Measurements from ENCODE around the gene OR2F2. TPM values are rescaled to one million over a fixed set of nuclear protein-coding genes. Genes with fewer than 3 reads are reported as not detected.

The OR2F2 gene
- polyA plus RNA-seq, 1 of the 3 experiments (the other 2 are of a cell fraction), result 0.07 TPM

DNA sequence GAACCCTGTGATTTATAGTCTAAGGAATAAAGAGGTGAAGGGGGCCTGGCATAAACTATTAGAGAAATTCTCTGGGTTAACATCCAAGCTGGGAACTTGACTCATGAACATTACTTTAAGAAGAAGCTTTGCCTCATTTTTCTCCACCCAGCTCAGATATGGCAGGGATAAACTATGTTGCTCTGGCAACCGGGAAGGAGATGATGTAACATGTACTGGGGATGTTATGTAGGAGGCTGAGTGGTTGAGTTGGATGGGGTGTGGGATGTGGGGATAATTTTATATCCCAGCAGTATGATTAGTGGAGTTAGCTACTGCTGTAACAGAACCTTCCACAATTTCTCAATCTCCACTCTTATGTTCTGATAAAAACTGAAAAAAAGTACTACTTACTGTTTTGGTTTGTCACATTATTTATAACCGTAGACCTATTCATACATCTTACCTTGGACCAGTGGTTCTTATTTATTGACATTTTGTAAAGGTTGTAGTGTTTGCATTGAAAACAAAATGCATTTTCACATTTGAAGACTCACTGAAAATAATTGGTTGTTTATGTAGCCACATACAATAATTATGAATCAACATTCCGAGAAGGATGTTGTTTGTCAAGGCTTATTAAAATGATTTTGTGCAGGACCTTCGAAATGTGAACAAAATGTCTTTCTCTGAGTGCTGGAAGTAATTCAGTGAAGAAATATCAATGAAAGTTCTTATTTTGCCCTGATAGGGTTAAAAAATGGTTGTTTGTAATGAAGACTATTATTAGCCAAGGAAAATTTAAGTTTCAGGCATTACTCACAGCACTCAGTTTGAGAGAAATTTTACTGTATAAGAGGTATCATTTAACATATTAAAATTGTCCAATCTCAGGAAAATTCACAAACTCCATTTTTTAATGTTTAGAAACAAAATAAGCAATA lies 1.3 kb downstream of the OR2F2 start:
- no peaks in the 10 kb centered on the region for H3K27me3 ChIP-seq (ENCODE audit: insufficient read depth)
- no peaks in the 10 kb centered on the region for H3K36me3 ChIP-seq (replicated peaks in 1 of 2; ENCODE audit: control insufficient read depth in 1 of 2, insufficient read depth in 2 of 2, low read length in 1 of 2)
- TF ChIP-seq ZBTB33 (IDR thresholded peaks at IDR 0.05; ENCODE audit: borderline replicate concordance, low read depth), result no peak
- TF ChIP-seq FOSL2 (IDR thresholded peaks at IDR 0.05; ENCODE audit: borderline replicate concordance, low read depth), result peak; percentile 90
- peak; percentile 61; the same call in 1 of the 2 replicates for TF ChIP-seq FOXM1 (IDR thresholded peaks at IDR 0.05; ENCODE audit: low read depth)
- no peak for TF ChIP-seq CHD2 (IDR thresholded peaks at IDR 0.05; ENCODE audit: low read length, partially characterized antibody)
- peak; percentile 100 for TF ChIP-seq TCF12 (IDR thresholded peaks at IDR 0.05)
- no peak for TF ChIP-seq RCOR1 (IDR thresholded peaks at IDR 0.05; ENCODE audit: low read length)
- no peak for TF ChIP-seq GABPA (IDR thresholded peaks at IDR 0.05; ENCODE audit: low read depth)
- TF ChIP-seq MEF2A (IDR thresholded peaks at IDR 0.05; ENCODE audit: borderline replicate concordance, low read depth), result peak; percentile 66
- TF ChIP-seq IRF3 (IDR thresholded peaks at IDR 0.05; ENCODE audit: low read depth, low read length), result no peak
- TF ChIP-seq RXRA (IDR thresholded peaks at IDR 0.05; ENCODE audit: borderline replicate concordance, low read depth), result peak; percentile 47; the same call in 1 of the 2 replicates
- TF ChIP-seq RAD21 (IDR thresholded peaks at IDR 0.05; ENCODE audit: low read length), result no peak
- peak; percentile 35; the same call in 1 of the 2 replicates for TF ChIP-seq TAF1 (IDR thresholded peaks at IDR 0.05; ENCODE audit: borderline replicate concordance, low read depth, low read length)
- no peak for TF ChIP-seq MXI1 (IDR thresholded peaks at IDR 0.05; ENCODE audit: low read depth, low read length)
- peak; percentile 82 to 96 for TF ChIP-seq EP300 (IDR thresholded peaks at IDR 0.05; ENCODE audit: borderline replicate concordance in 1 of 2, low read depth in 1 of 2, low read length in 1 of 2)
- TF ChIP-seq MAX (IDR thresholded peaks at IDR 0.05; ENCODE audit: low read depth), result peak; percentile 20; the same call in 1 of the 2 replicates
- no peak; the same call in 1 of the 2 replicates for TF ChIP-seq ELF1 (IDR thresholded peaks at IDR 0.05)
- TF ChIP-seq USF2 (IDR thresholded peaks at IDR 0.05; ENCODE audit: borderline replicate concordance, low read depth, low read length), result no peak
- TF ChIP-seq POLR2AphosphoS5 (IDR thresholded peaks at IDR 0.05; ENCODE audit: low read depth, low read length), result peak; percentile 89; the same call in 1 of the 2 replicates
- peak; percentile 52; the same call in 1 of the 2 replicates for TF ChIP-seq REST (IDR thresholded peaks at IDR 0.05; ENCODE audit: low read depth, low read length)
- TF ChIP-seq NFIC (IDR thresholded peaks at IDR 0.05; ENCODE audit: borderline replicate concordance), result peak; percentile 69
- peak; percentile 97 for TF ChIP-seq PBX3 (IDR thresholded peaks at IDR 0.05)
- peak; percentile 93 for TF ChIP-seq JUND (IDR thresholded peaks at IDR 0.05)
- TF ChIP-seq TEAD4 (IDR thresholded peaks at IDR 0.05; ENCODE audit: borderline replicate concordance, insufficient read depth), result peak; percentile 90
- peak; percentile 63; the same call in 1 of the 2 replicates for TF ChIP-seq YY1 (IDR thresholded peaks at IDR 0.05; ENCODE audit: low read depth)
- POLR2A ChIA-PET, result no interaction called here
- no peak overlapping the region; a peak in 2 of 4 replicates for H3K4me3 ChIP-seq (ENCODE audit: low read depth in 2 of 2, low read length in 1 of 2)
- no peaks in the 10 kb centered on the region for H3K79me2 ChIP-seq (ENCODE audit: insufficient read depth)
- peak; percentile 17 for DNase-seq
- peak overlapping the region; percentile 21 for H3K9ac ChIP-seq
- H4K20me1 ChIP-seq (ENCODE audit: insufficient read depth), result no peaks in the 10 kb centered on the region
- peaks cover 6 to 18% of the 10 kb centered on the region in 2 experiments; a peak in 3 of 4 replicates for H3K4me1 ChIP-seq (ENCODE audit: control insufficient read depth in 1 of 2, insufficient read depth in 2 of 2, low read depth in 1 of 2, low read length in 1 of 2)
- CTCF ChIA-PET, result no interaction called here
- peak overlapping the region; percentile 30; the same call in 1 of the 2 replicates for H2AFZ ChIP-seq (ENCODE audit: low read depth)
- H3F3A ChIP-seq (replicated peaks; ENCODE audit: insufficient read depth), result peaks cover 15% of the 10 kb centered on the region
- H3K9me2 ChIP-seq, result no peaks in the 10 kb centered on the region
- WGBS (ENCODE audit: low lambda C conversion rate), result 7% methylated on average over 4 of the region's 4 CpGs
- no peaks in the 10 kb centered on the region for H3K9me3 ChIP-seq
- H3K27ac ChIP-seq (ENCODE audit: low read depth in 2 of 2, low read length in 1 of 2), result peak overlapping the region; percentile 83 to 93
- peak overlapping the region; percentile 45 for H3K4me2 ChIP-seq
